ENCODE measurements around the gene RBM10.

DNA sequence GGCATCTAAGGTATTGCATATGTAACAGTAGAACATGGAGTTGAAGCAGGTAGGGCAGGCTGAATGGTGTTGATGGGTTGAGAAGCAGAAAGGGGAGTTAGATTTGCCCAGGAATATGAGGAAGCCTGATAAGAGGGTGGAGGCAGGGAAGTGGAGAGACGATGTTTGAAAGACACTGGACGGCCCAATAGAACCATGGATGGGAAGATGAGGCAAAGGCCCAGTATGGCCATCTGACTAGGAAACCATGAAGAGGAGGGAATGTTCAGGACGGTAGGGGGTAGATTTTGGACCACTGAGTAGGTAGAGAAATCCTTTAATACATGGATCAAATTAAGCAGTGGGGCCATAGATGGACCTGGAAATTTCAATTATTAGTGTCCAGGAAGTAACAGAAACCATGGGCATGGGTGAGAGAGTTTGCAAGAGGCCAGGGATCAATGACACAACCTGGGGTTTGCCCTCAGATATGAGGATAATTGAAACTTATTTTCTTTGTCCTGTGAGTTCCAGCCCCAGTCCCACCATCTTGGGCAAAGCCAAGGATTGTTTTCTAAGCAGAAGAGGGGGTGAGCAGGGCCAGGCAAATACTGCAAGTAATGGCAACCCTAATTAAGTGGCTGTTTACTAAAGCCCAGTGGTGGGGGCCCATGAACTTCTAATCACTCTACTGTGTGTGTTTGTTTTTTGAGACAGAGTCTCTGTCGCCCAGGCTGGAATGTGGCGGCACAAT lies 85.3 kb downstream of the RBM10 start:
- TF ChIP-seq, protein P1, sequence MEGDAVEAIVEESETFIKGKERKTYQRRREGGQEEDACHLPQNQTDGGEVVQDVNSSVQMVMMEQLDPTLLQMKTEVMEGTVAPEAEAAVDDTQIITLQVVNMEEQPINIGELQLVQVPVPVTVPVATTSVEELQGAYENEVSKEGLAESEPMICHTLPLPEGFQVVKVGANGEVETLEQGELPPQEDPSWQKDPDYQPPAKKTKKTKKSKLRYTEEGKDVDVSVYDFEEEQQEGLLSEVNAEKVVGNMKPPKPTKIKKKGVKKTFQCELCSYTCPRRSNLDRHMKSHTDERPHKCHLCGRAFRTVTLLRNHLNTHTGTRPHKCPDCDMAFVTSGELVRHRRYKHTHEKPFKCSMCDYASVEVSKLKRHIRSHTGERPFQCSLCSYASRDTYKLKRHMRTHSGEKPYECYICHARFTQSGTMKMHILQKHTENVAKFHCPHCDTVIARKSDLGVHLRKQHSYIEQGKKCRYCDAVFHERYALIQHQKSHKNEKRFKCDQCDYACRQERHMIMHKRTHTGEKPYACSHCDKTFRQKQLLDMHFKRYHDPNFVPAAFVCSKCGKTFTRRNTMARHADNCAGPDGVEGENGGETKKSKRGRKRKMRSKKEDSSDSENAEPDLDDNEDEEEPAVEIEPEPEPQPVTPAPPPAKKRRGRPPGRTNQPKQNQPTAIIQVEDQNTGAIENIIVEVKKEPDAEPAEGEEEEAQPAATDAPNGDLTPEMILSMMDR (IDR thresholded peaks at IDR 0.05): no peak
- TF ChIP-seq POLR2A (IDR thresholded peaks at IDR 0.05; ENCODE audit: low read depth) (no peak), POLR2AphosphoS5 (IDR thresholded peaks at IDR 0.05) (no peak), EP300 (IDR thresholded peaks at IDR 0.05) (no peak)
